Adipocyte (in vitro differentiated cells): Measurements from ENCODE around the gene ATP8B4.

ENCODE experiments used
- DNase-seq: peaks from one replicate; pipeline ENCODE4 v3.0.0-alpha.2; 2015; ENCODE audit warnings: low read depth
- H3K27me3 ChIP-seq: replicated peaks from 2 replicates; pipeline ENCODE4 v1.7.0; 2013; ENCODE audit warnings: mild to moderate bottlenecking, low read length, moderate library complexity; ENCODE audit not compliant: control insufficient read depth, insufficient read depth
- H3K36me3 ChIP-seq: 2 replicates; pipeline ENCODE4 v1.7.0; 2013; ENCODE audit warnings: low read length, mild to moderate bottlenecking, moderate library complexity; ENCODE audit not compliant: control insufficient read depth, insufficient read depth, severe bottlenecking
- H3K4me1 ChIP-seq: 2 replicates; pipeline ENCODE4 v1.7.0; 2013; ENCODE audit warnings: mild to moderate bottlenecking, low read length, moderate library complexity; ENCODE audit not compliant: control insufficient read depth, insufficient read depth
- H3K4me3 ChIP-seq: 2 replicates; pipeline ENCODE4 v1.7.0; 2013; ENCODE audit warnings: mild to moderate bottlenecking, low read length, moderate library complexity
- H3K9ac ChIP-seq: 2 replicates; pipeline ENCODE4 v1.7.0; 2013; ENCODE audit warnings: mild to moderate bottlenecking, low read length, moderate library complexity
- H3K9me3 ChIP-seq: 2 replicates; pipeline ENCODE4 v1.7.0; 2013; ENCODE audit warnings: mild to moderate bottlenecking, low read length, moderate library complexity; ENCODE audit not compliant: control insufficient read depth

Gene ATP8B4

DNA sequence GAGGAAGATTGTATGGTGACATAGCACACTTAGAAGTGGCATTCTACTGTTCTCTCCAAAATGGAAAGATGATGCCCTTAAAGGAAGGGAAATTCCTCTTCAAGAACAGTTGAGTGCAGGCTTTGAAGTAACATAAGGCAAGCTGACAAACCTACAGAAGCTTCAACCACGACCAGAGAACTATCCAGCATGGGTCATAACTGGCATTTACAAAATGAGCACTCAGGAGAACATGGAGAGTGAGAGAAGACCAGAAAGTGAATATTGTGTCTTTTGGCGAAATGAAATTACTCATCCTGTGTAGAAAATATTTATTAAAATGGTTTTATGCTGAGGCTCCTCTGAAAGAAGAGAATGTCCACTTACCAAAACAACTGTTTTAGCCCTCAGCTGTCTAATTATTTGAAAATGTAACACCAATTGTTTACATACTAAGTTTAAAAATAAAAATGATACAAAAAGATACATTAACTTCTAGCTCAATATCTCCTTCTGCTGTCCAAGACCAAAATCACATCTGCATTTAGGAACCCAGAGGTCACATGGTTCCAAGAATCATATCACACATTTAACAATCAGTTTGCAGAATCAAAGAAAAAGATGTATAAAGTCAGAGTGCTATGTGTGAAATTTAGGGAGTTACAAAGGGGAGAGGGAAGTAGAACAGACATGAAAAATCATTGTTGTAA is 216.9 kb downstream of the ATP8B4 start:
- peak; percentile 71 for DNase-seq
- H3K4me3 ChIP-seq = peak overlapping the region; percentile 77
- H3K9ac ChIP-seq = peak overlapping the region; percentile 94
- peaks cover 77% of the 10 kb centered on the region for H3K4me1 ChIP-seq
- H3K27me3 ChIP-seq = no peaks in the 10 kb centered on the region
- H3K36me3 ChIP-seq = no peaks in the 10 kb centered on the region
- no peaks in the 10 kb centered on the region for H3K9me3 ChIP-seq

GRCh38 chr15:49901321-49901720 is 217.7 kb downstream of the ATP8B4 start:
- Histone ChIP-seq H3K27me3 (no peaks in the 10 kb centered on the region), H3K9ac (peak overlapping the region; percentile 94), H3K4me1 (peaks cover 74% of the 10 kb centered on the region), H3K9me3 (no peaks in the 10 kb centered on the region), H3K4me3 (peak overlapping the region; percentile 77), H3K36me3 (no peaks in the 10 kb centered on the region)
- no peak for DNase-seq

DNA sequence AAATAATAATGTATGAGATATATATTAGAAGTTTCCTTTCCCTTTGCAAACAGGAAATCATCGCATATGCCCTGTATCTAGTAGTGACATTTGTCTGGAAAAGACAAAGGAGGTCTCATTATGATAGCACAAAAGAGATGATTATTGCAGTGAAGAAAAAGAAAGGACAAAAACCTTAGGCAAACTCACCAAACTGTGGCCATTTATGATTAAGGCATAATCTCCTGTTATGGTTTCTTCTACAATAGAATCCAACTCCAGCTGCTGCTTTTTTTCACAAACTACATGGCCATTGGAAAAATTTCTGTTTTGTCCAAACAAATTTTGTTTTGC is 218.2 kb downstream of the ATP8B4 start:
- peak overlapping the region; percentile 77 for H3K4me3 ChIP-seq
- no peaks in the 10 kb centered on the region for H3K9me3 ChIP-seq
- no peaks in the 10 kb centered on the region for H3K27me3 ChIP-seq
- peaks cover 79% of the 10 kb centered on the region for H3K4me1 ChIP-seq
- H3K36me3 ChIP-seq = no peaks in the 10 kb centered on the region
- peak overlapping the region; percentile 94 for H3K9ac ChIP-seq
- DNase-seq = peak; percentile 28

DNA sequence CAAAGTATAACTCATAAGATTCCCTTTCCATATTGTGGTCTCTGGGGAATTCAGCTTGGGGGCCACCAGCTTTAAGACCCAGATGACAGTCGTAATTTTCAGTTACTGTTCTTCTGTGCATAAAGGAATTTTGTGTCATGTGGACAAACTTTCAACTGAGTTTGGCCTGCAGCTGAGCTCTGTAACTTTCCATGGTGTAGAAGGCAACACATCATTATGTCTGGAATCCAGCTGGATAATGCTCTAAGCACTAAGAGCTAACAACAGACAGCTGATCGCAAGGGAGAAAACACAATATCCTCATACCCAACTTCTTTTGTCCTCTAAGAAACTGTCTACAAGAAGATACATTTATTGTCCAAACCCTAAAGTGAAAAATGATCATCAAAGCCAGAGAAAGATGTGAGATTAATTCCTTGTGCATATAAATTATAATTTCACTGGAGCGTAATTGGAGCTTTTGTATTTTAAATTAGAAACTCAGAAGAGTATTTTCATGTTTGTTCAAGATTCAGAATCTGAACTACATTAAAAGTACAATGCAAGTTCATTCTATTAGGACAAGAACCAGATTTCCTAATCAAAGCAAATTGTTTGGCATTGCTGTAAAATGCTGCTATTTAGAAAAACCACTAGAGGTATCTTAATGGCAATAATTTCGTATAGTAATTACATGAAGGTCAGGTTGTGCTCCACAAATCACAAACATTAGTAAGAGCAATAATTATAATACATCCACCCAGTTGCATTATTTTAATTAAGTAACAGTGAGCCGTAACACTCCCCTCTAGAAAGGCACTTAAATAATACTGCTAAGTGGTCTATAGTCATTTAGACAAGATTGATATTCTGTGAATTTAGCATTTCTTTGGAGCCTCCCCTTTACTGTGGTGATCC is 218.8 kb downstream of the ATP8B4 start:
- no peaks in the 10 kb centered on the region for H3K9me3 ChIP-seq
- H3K36me3 ChIP-seq = no peaks in the 10 kb centered on the region
- peak overlapping the region; percentile 77 for H3K4me3 ChIP-seq
- peak overlapping the region; percentile 94 for H3K9ac ChIP-seq
- peak; percentile 54 for DNase-seq
- H3K27me3 ChIP-seq = no peaks in the 10 kb centered on the region
- peaks cover 82% of the 10 kb centered on the region for H3K4me1 ChIP-seq

GRCh38 chr15:49898575-49899283 is 220.3 kb downstream of the ATP8B4 start:
- H3K27me3 ChIP-seq = no peaks in the 10 kb centered on the region
- H3K9me3 ChIP-seq = no peaks in the 10 kb centered on the region
- DNase-seq = no peak
- H3K9ac ChIP-seq = peak overlapping the region; percentile 94
- H3K36me3 ChIP-seq = no peaks in the 10 kb centered on the region
- peaks cover 74% of the 10 kb centered on the region for H3K4me1 ChIP-seq
- H3K4me3 ChIP-seq = peak overlapping the region; percentile 77

DNA sequence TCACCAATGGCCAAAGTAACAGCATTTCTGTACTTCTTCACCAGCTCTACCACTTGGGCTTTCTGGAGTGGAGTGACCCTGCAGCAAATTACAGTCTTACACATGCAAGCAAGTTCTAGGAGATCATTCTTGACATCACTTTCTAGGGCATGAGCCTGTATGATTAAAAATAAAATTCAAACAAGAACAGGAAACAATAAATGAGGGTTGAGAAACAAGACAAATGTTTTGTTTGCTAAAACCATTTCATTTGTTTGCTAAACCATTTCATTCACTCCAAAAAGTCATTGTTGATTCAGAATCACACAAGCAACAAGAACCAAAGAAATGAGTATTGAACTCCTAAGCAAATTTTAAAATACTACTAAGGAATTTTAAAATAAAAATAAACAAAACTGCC is 220.9 kb downstream of the ATP8B4 start:
- Histone ChIP-seq H3K27me3 (no peaks in the 10 kb centered on the region), H3K9ac (peak overlapping the region; percentile 94), H3K4me3 (no peak overlapping the region), H3K36me3 (no peaks in the 10 kb centered on the region), H3K4me1 (peaks cover 68% of the 10 kb centered on the region), H3K9me3 (no peaks in the 10 kb centered on the region)
- no peak for DNase-seq

- Histone ChIP-seq H3K27me3 (no peaks in the 10 kb centered on the region), H3K36me3 (no peaks in the 10 kb centered on the region), H3K9ac (peak overlapping the region; percentile 52), H3K4me1 (peaks cover 45% of the 10 kb centered on the region), H3K9me3 (no peaks in the 10 kb centered on the region), H3K4me3 (peak overlapping the region; percentile 54)
- DNase-seq = peak; percentile 34
Observed at GRCh38 chr15:49895347-49896223, 223.4 kb downstream of the ATP8B4 start.

- DNase-seq = no peak
- Histone ChIP-seq H3K27me3 (no peaks in the 10 kb centered on the region), H3K36me3 (no peaks in the 10 kb centered on the region), H3K4me3 (no peak overlapping the region), H3K9me3 (no peaks in the 10 kb centered on the region), H3K9ac (no peak overlapping the region), H3K4me1 (peaks cover 30% of the 10 kb centered on the region)
Observed at GRCh38 chr15:49890689-49891088, 228.3 kb downstream of the ATP8B4 start.

- Histone ChIP-seq H3K4me1 (peaks cover 19% of the 10 kb centered on the region), H3K27me3 (no peaks in the 10 kb centered on the region), H3K4me3 (no peak overlapping the region), H3K9me3 (no peaks in the 10 kb centered on the region), H3K36me3 (no peaks in the 10 kb centered on the region), H3K9ac (no peak overlapping the region)
- DNase-seq = no peak
Observed at GRCh38 chr15:49889536-49889935, 229.5 kb downstream of the ATP8B4 start.

DNA sequence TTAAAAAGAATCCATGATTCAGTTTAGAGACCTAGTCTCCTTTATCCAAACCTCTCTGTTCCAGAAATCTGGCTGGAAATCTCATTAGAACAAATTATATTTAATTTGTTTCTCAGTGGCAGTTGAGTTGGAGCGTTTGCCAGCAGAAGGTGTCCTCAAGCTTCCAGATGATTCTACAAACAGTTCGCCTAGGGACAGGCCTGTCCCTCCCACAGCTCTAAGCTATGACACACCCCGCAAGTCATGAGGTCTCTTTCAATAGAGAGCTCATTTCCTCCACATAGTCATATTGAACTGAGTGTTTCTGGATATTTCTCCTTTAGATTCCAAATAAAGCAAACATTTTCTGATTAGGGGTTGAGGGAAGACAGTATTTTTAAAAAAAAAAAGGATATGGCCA is 230.3 kb downstream of the ATP8B4 start:
- H3K9ac ChIP-seq = no peak overlapping the region
- peaks cover 19% of the 10 kb centered on the region for H3K4me1 ChIP-seq
- H3K36me3 ChIP-seq = no peaks in the 10 kb centered on the region
- no peaks in the 10 kb centered on the region for H3K9me3 ChIP-seq
- no peaks in the 10 kb centered on the region for H3K27me3 ChIP-seq
- no peak overlapping the region for H3K4me3 ChIP-seq
- DNase-seq = no peak
